HepG2 (cell line): Measurements from ENCODE around the gene HSD11B2. TPM values are rescaled to one million over a fixed set of nuclear protein-coding genes. Genes with fewer than 3 reads are reported as not detected.

Experiments used
- ATAC-seq: fragments of 200-7000 bp; cut with Tn5 transposase; 3 replicates; pipeline ENCODE4 v1.9.1; 2020; ENCODE audit warnings: mild to moderate bottlenecking, moderate library complexity
- BruUV-seq: library from RNA; stranded (reverse); fragments of 400-500 nt; replicated peaks from 2 replicates; lab custom pipeline; 2021; lab: Mats Ljungman, UMichigan
- CTCF ChIA-PET: fragments of 300-600 bp; formaldehyde crosslinking; extraction: SDS; loops from one replicate; lab custom pipeline; 2021; ENCODE audit warnings: low total read pairs, inconsistent platforms, low intra/inter-chr PET ratio; lab: Yijun Ruan, JAX
- POLR2A ChIA-PET: fragments of 350-600 bp; sonication (Branson Sonifier 250); formaldehyde crosslinking; loops from one replicate; lab custom pipeline; 2020; ENCODE audit warnings: antibody characterized with exemption, inconsistent platforms; lab: Yijun Ruan, JAX
- DNase-seq: peaks from one replicate; pipeline ENCODE4 v3.0.0-alpha.2; 2015; ENCODE audit warnings: low spot score
- FAIRE-seq: peaks from 3 replicates; lab custom pipeline; 2011; peaks lifted over from hg19 to GRCh38; lab: Jason Lieb, UNC
- H2AFZ ChIP-seq: one replicate; pipeline ENCODE4 v1.6.1; 2011; ENCODE audit warnings: low read length, inconsistent platforms
- H3K27ac ChIP-seq: fragments of 300-600 bp; 3 replicates; pipeline ENCODE4 v1.8.0; 2011; ENCODE audit warnings: mixed run types, mild to moderate bottlenecking, mixed read lengths, low read length, inconsistent platforms; ENCODE audit not compliant: insufficient read depth; ENCODE audit errors: extremely low read length
- H3K27me3 ChIP-seq, 2 experiments: fragments of 200-600 bp in 1 of 2; 2 replicates in 1 of 2; 3 replicates in 1 of 2; pipeline versions ENCODE4 v1.6.0 to v1.8.0; 2011; ENCODE audit warnings: low read length in 2 of 2, mild to moderate bottlenecking in 2 of 2, moderate library complexity in 2 of 2, inconsistent platforms in 1 of 2; ENCODE audit not compliant: insufficient read depth in 2 of 2, control insufficient read depth in 1 of 2
- H3K36me3 ChIP-seq, 2 experiments: fragments of 200-600 bp in 1 of 2; replicated peaks in 1 of 2; 2 replicates in 1 of 2; 3 replicates in 1 of 2; pipeline versions ENCODE4 v1.5.1 to v1.8.0; 2011; ENCODE audit warnings: low read length in 2 of 2, inconsistent platforms in 1 of 2; ENCODE audit not compliant: insufficient read depth in 2 of 2, control insufficient read depth in 1 of 2
- H3K4me1 ChIP-seq: 2 replicates; pipeline ENCODE4 v1.5.1; 2012; ENCODE audit warnings: low read length, inconsistent platforms; ENCODE audit not compliant: insufficient read depth
- H3K4me2 ChIP-seq: 2 replicates; pipeline ENCODE4 v1.6.0; 2011; ENCODE audit warnings: low read depth, low read length, inconsistent platforms
- H3K4me3 ChIP-seq, 3 experiments: fragments of 200-600 bp in 1 of 3; sonication (generic), shearing (Covaris generic) in 1 of 3; replicated peaks in 1 of 3; 2 replicates each; pipeline ENCODE4 v1.5.1; 2011 to 2016; ENCODE audit warnings: low read length in 3 of 3, inconsistent platforms in 2 of 3, low read depth in 2 of 3, mild to moderate bottlenecking in 2 of 3, control low read depth in 1 of 3, mixed read lengths in 1 of 3; ENCODE audit not compliant: insufficient read depth in 1 of 3
- H3K79me2 ChIP-seq: one replicate; pipeline ENCODE4 v1.6.1; 2011; ENCODE audit warnings: low read length, inconsistent platforms; ENCODE audit not compliant: insufficient read depth
- H3K9ac ChIP-seq: 2 replicates; pipeline ENCODE4 v1.6.0; 2011; ENCODE audit warnings: mild to moderate bottlenecking, low read depth, low read length, inconsistent platforms; ENCODE audit not compliant: insufficient read depth
- H3K9me3 ChIP-seq: 2 replicates; pipeline ENCODE4 v1.5.1; 2012; ENCODE audit warnings: mild to moderate bottlenecking, low read length
- H4K20me1 ChIP-seq: 2 replicates; pipeline ENCODE4 v1.6.0; 2011; ENCODE audit warnings: inconsistent platforms, mild to moderate bottlenecking, low read length, moderate library complexity; ENCODE audit not compliant: insufficient read depth
- AHR ChIP-seq: IDR thresholded peaks from 2 replicates; pipeline ENCODE4 v1.6.1; 2018; ENCODE audit warnings: missing genetic modification reagents, missing compliant biosample characterization
- ELF3 ChIP-seq: IDR thresholded peaks from 2 replicates; pipeline ENCODE4 v1.6.1; 2016; ENCODE audit warnings: missing genetic modification reagents, missing compliant biosample characterization
- GATAD1 ChIP-seq: IDR thresholded peaks from 2 replicates; pipeline ENCODE4 v1.6.1; 2016; ENCODE audit warnings: missing genetic modification reagents, missing compliant biosample characterization
- HIC2 ChIP-seq: sonication (generic); formaldehyde crosslinking; IDR thresholded peaks from 2 replicates; pipeline ENCODE4 v1.9.0; 2022; ENCODE audit warnings: low read depth, missing genetic modification reagents
- KDM5B ChIP-seq: sonication (generic); formaldehyde crosslinking; IDR thresholded peaks from 2 replicates; pipeline ENCODE4 v1.4.0; 2020; ENCODE audit warnings: missing genetic modification reagents, mild to moderate bottlenecking, borderline replicate concordance
- SALL2 ChIP-seq: sonication (generic); formaldehyde crosslinking; IDR thresholded peaks from 2 replicates; pipeline ENCODE4 v1.8.1; 2023; ENCODE audit warnings: mild to moderate bottlenecking, missing genetic modification reagents, inconsistent platforms
- TEAD3 ChIP-seq: optimal IDR thresholded peaks from 2 replicates; pipeline ENCODE3; 2016; ENCODE audit warnings: borderline replicate concordance
- ZFP91 ChIP-seq: sonication (generic); formaldehyde crosslinking; IDR thresholded peaks from 2 replicates; pipeline ENCODE4 v1.9.0; 2022; ENCODE audit warnings: missing genetic modification reagents, mild to moderate bottlenecking, borderline replicate concordance
- ZFX ChIP-seq: sonication (generic); formaldehyde crosslinking; IDR thresholded peaks from 2 replicates; pipeline ENCODE4 v1.4.0; 2020; ENCODE audit warnings: mild to moderate bottlenecking, low read depth, missing genetic modification reagents, moderate library complexity
- ZNF251 ChIP-seq: sonication (generic); formaldehyde crosslinking; IDR thresholded peaks from 2 replicates; pipeline ENCODE4 v1.9.0; 2021; ENCODE audit warnings: mild to moderate bottlenecking, missing genetic modification reagents
- ZNF687 ChIP-seq: sonication (generic); formaldehyde crosslinking; IDR thresholded peaks from 2 replicates; pipeline ENCODE4 v1.5.1; 2020; ENCODE audit warnings: mild to moderate bottlenecking, missing genetic modification reagents, moderate library complexity
- WGBS: methylation state at CpG from one replicate; pipeline ENCODE4 v1.1.6; 2017; ENCODE audit warnings: low lambda C conversion rate; 5-methylcytosine and 5-hydroxymethylcytosine counted together
- in situ Hi-C: cut with HindIII; loops from 2 replicates; pipeline ENCODE4 v1.10.0; 2017; ENCODE audit warnings: low pct_unique_long_range_greater_than_20kb; ENCODE audit not compliant: extremely low pct_ligation_motif_present
- intact Hi-C: fragments of 100-400 bp; cut with micrococcal nuclease; formaldehyde crosslinking; loops from one replicate; pipeline ENCODE4 v1.10.0; 2022; ENCODE audit not compliant: unreplicated experiment
- polyA plus RNA-seq, 8 experiments: library from polyadenylated mRNA; depleted of rRNA in 3 of 8; stranded (reverse) in 7 of 8; unstranded in 1 of 8; fragments of >200 nt; fragmentation: Illumina TruSeq in 4 of 8; extraction: Trizol in 4 of 8; gene quantifications; 2 replicates each; pipeline versions ENCODE4 v1.2.1 to v1.2.3, GENCODE V29; 2011 to 2016; ENCODE audit warnings: low read depth in 4 of 8, missing spikeins in 1 of 8, mixed read lengths in 1 of 8; ENCODE audit not compliant: insufficient read depth in 1 of 8
- total RNA-seq, 5 experiments: library from RNA; depleted of rRNA; stranded (reverse); fragments of >200 nt; fragmentation: Illumina TruSeq; extraction: Trizol; gene quantifications; 2 replicates each; pipeline ENCODE4 v1.2.3, GENCODE V29; 2016; ENCODE audit warnings: low read depth in 1 of 5

Gene HSD11B2
- total and polyA plus RNA-seq, 2 of the 13 experiments (the other 11 are each of a cell fraction or from before 2014, with no cell fraction given), result 8.9 to 13.6 TPM

- 100% methylated on average over 2 of the region's 2 CpGs for WGBS
- no peaks in the 10 kb centered on the region for H3K27me3 ChIP-seq
- CTCF ChIA-PET, result interaction anchor here (2.0 kb wide), 1 partner anchor 24 kb away, joined by 6 read pairs; no protein-coding TSS in a partner anchor
- H3K4me3 ChIP-seq, result no peak overlapping the region
- peaks cover 9 to 14% of the 10 kb centered on the region in 2 experiments; a peak in 3 of 5 replicates for H3K36me3 ChIP-seq
- DNase-seq (no peak), FAIRE-seq (no peak), ATAC-seq (no peak)
- POLR2A ChIA-PET, result interaction anchor here (0.5 to 2.3 kb wide), 3 partner anchors 20 to 23 kb away, joined by 3 to 7 read pairs (median 4); partner anchors contain the start of gene HSD11B2
- H2AFZ ChIP-seq, result no peak overlapping the region
- H3K27ac ChIP-seq, result no peak overlapping the region
- in situ Hi-C loops (no loop called here), intact Hi-C loops (no loop called here)
- H3K4me2 ChIP-seq, result no peak overlapping the region
- TF ChIP-seq TEAD3 (CRISPR knock-in tag) (peak; percentile 39), ZNF687 (CRISPR knock-in tag) (peak; percentile 36), HIC2 (CRISPR knock-in tag) (peak; percentile 41; the same call in 1 of the 2 replicates), GATAD1 (CRISPR knock-in tag) (no peak), SALL2 (CRISPR knock-in tag) (no peak), ZNF251 (CRISPR knock-in tag) (no peak), KDM5B (CRISPR knock-in tag) (no peak), ZFX (CRISPR knock-in tag) (peak; percentile 28; the same call in 1 of the 2 replicates), ELF3 (0 out of 2 replicates have a peak, but pooled peaks have one; percentile 45), ZFP91 (CRISPR knock-in tag) (0 out of 2 replicates have a peak, but pooled peaks have one; percentile 33), AHR (0 out of 2 replicates have a peak, but pooled peaks have one; percentile 48)
- H3K9me3 ChIP-seq, result no peaks in the 10 kb centered on the region
- H3K4me1 ChIP-seq, result peaks cover 35% of the 10 kb centered on the region
- no peak overlapping the region for H3K9ac ChIP-seq
- no peaks in the 10 kb centered on the region; the same call in 1 of the 2 replicates for H4K20me1 ChIP-seq
- H3K79me2 ChIP-seq, result no peaks in the 10 kb centered on the region
- no TSS peak for BruUV-seq
These were observed 20.9 kb downstream of the HSD11B2 start for GRCh38 chr16:67451704-67452435.
